ENCODE measurements around the gene KLHDC4. TPM values are rescaled to one million over a fixed set of nuclear protein-coding genes. Genes with fewer than 3 reads are reported as not detected.

The KLHDC4 gene
- total RNA-seq, 1 donor from 2014 or later: 40.4 TPM

DNA sequence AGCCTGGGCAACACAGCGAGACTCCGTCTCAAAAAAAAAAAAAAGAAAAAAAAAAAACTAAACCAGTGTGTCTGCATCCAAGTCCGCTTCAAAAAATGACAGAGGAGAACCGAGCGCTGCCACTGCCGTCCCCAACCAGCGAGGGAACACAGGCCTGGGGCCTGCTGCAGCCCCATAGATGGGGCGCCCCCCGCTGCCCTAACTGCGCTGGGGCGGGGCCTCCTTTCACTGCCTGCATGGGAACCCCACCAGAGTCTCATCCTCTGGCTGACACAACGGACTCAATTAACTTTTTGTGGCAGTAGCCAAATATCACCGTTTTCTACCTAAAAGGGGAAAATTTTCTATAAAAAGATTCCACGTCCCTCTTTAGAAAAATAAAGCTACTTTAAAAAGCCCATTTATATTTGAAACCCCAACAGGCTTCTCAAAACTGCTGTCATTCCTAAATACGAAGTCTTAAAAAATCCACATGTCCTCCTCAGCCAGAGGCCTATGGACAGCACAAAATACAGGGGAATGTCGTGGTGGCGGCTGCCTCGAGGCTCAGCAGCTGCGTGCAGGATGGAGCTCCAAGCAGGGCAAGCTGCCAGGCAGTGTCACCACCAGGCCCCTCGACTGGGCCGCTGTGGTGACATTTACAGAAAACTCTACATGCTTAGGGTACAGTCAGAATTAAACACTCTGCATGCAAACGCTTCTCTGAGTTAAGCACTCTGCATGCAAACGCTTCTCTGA lies 30.3 kb downstream of the KLHDC4 start:
- Histone ChIP-seq H3K36me3 (ENCODE audit: control insufficient read depth, insufficient read depth, low read length) (no peaks in the 10 kb centered on the region), H3K4me3 (ENCODE audit: low read depth, low read length) (no peak overlapping the region), H3K27me3 (ENCODE audit: control insufficient read depth, insufficient read depth, low read length) (no peaks in the 10 kb centered on the region)
- TF ChIP-seq, protein P1, sequence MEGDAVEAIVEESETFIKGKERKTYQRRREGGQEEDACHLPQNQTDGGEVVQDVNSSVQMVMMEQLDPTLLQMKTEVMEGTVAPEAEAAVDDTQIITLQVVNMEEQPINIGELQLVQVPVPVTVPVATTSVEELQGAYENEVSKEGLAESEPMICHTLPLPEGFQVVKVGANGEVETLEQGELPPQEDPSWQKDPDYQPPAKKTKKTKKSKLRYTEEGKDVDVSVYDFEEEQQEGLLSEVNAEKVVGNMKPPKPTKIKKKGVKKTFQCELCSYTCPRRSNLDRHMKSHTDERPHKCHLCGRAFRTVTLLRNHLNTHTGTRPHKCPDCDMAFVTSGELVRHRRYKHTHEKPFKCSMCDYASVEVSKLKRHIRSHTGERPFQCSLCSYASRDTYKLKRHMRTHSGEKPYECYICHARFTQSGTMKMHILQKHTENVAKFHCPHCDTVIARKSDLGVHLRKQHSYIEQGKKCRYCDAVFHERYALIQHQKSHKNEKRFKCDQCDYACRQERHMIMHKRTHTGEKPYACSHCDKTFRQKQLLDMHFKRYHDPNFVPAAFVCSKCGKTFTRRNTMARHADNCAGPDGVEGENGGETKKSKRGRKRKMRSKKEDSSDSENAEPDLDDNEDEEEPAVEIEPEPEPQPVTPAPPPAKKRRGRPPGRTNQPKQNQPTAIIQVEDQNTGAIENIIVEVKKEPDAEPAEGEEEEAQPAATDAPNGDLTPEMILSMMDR (IDR thresholded peaks at IDR 0.05; ENCODE audit: insufficient read depth, low read length, poor library complexity, severe bottlenecking): no peak
- no peak for DNase-seq (ENCODE audit: low read depth)

DNA sequence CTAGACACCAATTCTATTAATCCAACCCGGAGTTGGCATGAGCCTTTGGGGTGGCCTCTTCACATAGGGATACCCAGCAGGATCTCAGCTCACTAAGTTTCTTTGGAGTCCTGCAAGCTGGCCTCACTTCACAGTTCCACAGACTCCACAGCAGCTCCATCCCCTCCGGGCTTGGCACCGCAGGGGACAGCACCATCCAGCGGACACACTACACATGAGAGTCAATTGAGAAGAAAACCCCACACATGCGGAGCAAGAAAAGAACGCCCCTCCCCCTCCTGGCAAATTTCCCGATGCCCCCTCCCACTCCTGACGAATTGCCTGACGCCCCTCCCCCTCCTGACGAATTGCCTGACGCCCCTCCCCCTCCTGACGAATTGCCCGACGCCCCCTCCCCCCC lies 31.1 kb downstream of the KLHDC4 start:
- no peak overlapping the region for H3K4me3 ChIP-seq (ENCODE audit: low read depth, low read length)
- peaks cover under 1% of the 10 kb centered on the region for H3K36me3 ChIP-seq (ENCODE audit: control insufficient read depth, insufficient read depth, low read length)

DNA sequence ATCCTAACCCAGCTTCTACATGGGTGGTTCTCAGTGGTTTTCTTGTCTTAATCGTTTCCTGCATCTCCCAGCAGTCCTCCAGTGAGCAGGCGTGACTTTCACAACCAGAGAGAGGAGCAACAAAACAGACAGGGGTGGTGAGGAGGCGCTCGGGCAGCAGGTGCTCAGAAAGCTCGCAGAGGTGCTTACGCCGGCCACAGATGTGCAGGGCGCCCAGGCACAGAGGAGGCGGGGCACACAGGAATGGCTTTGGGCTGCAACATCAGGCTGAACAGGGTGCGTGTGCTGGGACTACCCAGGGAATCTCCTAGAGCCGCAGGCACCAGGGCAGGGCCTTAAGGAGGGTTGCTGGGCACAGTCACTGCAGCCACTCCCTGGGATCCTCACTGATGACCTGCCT lies 32.6 kb downstream of the KLHDC4 start:
- TF ChIP-seq, protein P1 (IDR thresholded peaks at IDR 0.05; ENCODE audit: insufficient read depth, low read length, poor library complexity, severe bottlenecking): no peak
- DNase-seq (ENCODE audit: low read depth): no peak
- Histone ChIP-seq H3K36me3 (ENCODE audit: control insufficient read depth, insufficient read depth, low read length) (peaks cover 2% of the 10 kb centered on the region), H3K27me3 (ENCODE audit: control insufficient read depth, insufficient read depth, low read length) (no peaks in the 10 kb centered on the region), H3K4me3 (ENCODE audit: low read depth, low read length) (no peak overlapping the region)

More for the DNA sequence above, 31.1 kb downstream of the KLHDC4 start:
- TF ChIP-seq, protein P1 (IDR thresholded peaks at IDR 0.05; ENCODE audit: insufficient read depth, low read length, poor library complexity, severe bottlenecking): no peak
- H3K27me3 ChIP-seq (ENCODE audit: control insufficient read depth, insufficient read depth, low read length): no peaks in the 10 kb centered on the region
- DNase-seq (ENCODE audit: low read depth): no peak

DNA sequence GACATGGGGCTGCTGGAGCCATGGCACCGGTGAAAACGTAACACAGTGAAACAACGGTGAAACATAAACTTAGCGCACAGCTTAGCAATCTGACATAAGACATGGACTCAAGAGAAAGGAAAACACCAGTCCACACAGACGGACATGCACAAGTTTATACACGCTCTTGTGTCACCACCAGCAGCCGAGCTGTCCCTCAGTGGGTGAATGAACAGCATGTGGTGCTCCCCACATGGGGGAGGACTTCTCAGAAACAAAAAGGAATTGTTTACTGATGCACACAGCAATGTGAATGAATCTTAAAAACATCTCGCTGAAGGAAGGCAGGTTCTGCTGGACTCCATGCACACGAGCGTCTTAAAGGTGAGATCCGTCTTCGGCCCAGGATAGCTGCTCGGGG lies 34.2 kb downstream of the KLHDC4 start:
- TF ChIP-seq, protein P1 (IDR thresholded peaks at IDR 0.05; ENCODE audit: insufficient read depth, low read length, poor library complexity, severe bottlenecking): no peak
- Histone ChIP-seq H3K4me3 (ENCODE audit: low read depth, low read length) (no peak overlapping the region), H3K27me3 (ENCODE audit: control insufficient read depth, insufficient read depth, low read length) (no peaks in the 10 kb centered on the region), H3K36me3 (ENCODE audit: control insufficient read depth, insufficient read depth, low read length) (peaks cover 2% of the 10 kb centered on the region)
- DNase-seq (ENCODE audit: low read depth): no peak

DNA sequence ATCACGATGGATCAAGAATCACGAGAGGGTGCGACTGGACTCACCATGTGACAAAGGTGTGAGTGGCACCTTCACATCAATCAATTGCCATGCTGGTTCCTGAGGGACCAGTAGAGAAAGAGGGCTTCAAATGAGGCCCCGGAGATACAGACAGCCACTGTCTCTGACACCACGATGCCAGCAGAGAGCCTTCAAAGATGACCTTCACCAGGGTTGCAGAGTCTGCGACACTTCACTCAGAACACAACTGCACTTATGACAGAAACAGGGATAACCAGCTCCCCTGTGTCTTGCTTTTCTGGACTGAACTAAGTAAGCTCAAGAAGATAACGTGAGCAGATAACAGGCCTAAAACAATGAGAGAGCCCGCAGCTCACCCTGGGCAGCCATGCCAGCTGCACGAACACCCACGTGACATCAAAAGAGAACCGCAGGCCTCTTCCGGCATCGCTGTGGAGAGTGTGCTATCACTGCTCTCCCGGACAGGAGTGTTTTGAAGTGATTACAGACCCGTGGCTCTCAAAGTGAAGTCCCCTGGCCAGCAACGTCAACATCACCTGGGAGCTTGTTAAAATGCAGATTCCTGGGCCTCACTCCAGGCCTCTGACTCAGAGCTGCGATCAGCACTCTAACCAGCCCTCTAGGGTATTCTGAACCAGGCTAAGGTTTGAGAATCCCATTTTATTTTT lies 36.4 kb downstream of the KLHDC4 start:
- no peak for DNase-seq (ENCODE audit: low read depth)
- Histone ChIP-seq H3K27me3 (ENCODE audit: control insufficient read depth, insufficient read depth, low read length) (no peaks in the 10 kb centered on the region), H3K36me3 (ENCODE audit: control insufficient read depth, insufficient read depth, low read length) (peaks cover 2% of the 10 kb centered on the region), H3K4me3 (ENCODE audit: low read depth, low read length) (no peak overlapping the region)
- TF ChIP-seq, protein P1 (IDR thresholded peaks at IDR 0.05; ENCODE audit: insufficient read depth, low read length, poor library complexity, severe bottlenecking): no peak
